CD14-positive monocyte (primary cell): ENCODE data around the gene LRRC4C. TPM values are rescaled to one million over a fixed set of nuclear protein-coding genes. Genes with fewer than 3 reads are reported as not detected.

Source experiments
- DNase-seq, 3 donors: peaks; one replicate each; pipeline ENCODE4 v3.0.0-alpha.2; 2011 to 2022
- H2AFZ ChIP-seq: 2 replicates; pipeline ENCODE4 v1.6.0; 2012; ENCODE audit warnings: mild to moderate bottlenecking, low read depth, low read length, inconsistent platforms; ENCODE audit not compliant: insufficient read depth, poor library complexity, severe bottlenecking
- H3K27ac ChIP-seq, 2 donors: 1 replicate in 1 of 2; 2 replicates in 1 of 2; pipeline ENCODE4 v1.5.1; 2012 to 2013; ENCODE audit warnings: low read length in 2 of 2, control low read depth in 1 of 2, inconsistent platforms in 1 of 2, low read depth in 1 of 2, mild to moderate bottlenecking in 1 of 2
- H3K27me3 ChIP-seq, 2 donors: one replicate each; pipeline versions ENCODE4 v1.6.0 to v1.6.1; 2011 to 2013; ENCODE audit warnings: low read length in 2 of 2; ENCODE audit not compliant: control insufficient read depth in 2 of 2, insufficient read depth in 2 of 2
- H3K36me3 ChIP-seq, 2 donors: replicated peaks in 1 of 2; 1 replicate in 1 of 2; 2 replicates in 1 of 2; pipeline versions ENCODE4 v1.5.1 to v1.6.1; 2012 to 2013; ENCODE audit warnings: low read length in 2 of 2, control low read depth in 1 of 2, inconsistent platforms in 1 of 2, mild to moderate bottlenecking in 1 of 2; ENCODE audit not compliant: insufficient read depth in 2 of 2, control insufficient read depth in 1 of 2
- H3K4me1 ChIP-seq, 2 donors: 1 replicate in 1 of 2; 2 replicates in 1 of 2; pipeline versions ENCODE4 v1.5.1 to v1.6.1; 2012 to 2013; ENCODE audit warnings: low read length in 2 of 2, control low read depth in 1 of 2, inconsistent platforms in 1 of 2, mild to moderate bottlenecking in 1 of 2, moderate library complexity in 1 of 2; ENCODE audit not compliant: insufficient read depth in 2 of 2, control insufficient read depth in 1 of 2
- H3K4me2 ChIP-seq: replicated peaks from 2 replicates; pipeline ENCODE3; 2012; ENCODE audit warnings: low read length, moderate library complexity, mild to moderate bottlenecking; ENCODE audit not compliant: poor library complexity, severe bottlenecking; ENCODE audit errors: extremely low read depth
- H3K4me3 ChIP-seq, 3 experiments: fragments of 200-600 bp in 1 of 3; sonication (generic) in 1 of 3; replicated peaks in 1 of 3; 1 replicate in 2 of 3; 2 replicates in 1 of 3; pipeline ENCODE4 v1.5.1; 2011 to 2013; ENCODE audit warnings: low read length in 3 of 3, mild to moderate bottlenecking in 3 of 3, control low read depth in 2 of 3, low read depth in 2 of 3, inconsistent platforms in 1 of 3, moderate library complexity in 1 of 3
- H3K79me2 ChIP-seq: 2 replicates; pipeline ENCODE4 v1.6.0; 2012; ENCODE audit warnings: mild to moderate bottlenecking, control low read depth, inconsistent platforms, low read length, moderate library complexity; ENCODE audit not compliant: insufficient read depth
- H3K9ac ChIP-seq: 2 replicates; pipeline ENCODE4 v1.6.0; 2017; ENCODE audit warnings: low read length, mild to moderate bottlenecking; ENCODE audit not compliant: insufficient read depth, poor library complexity, severe bottlenecking
- H3K9me3 ChIP-seq, 2 donors: replicated peaks in 1 of 2; 1 replicate in 1 of 2; 2 replicates in 1 of 2; pipeline versions ENCODE4 v1.5.1 to v1.6.1; 2012 to 2013; ENCODE audit warnings: low read length in 2 of 2, control low read depth in 1 of 2; ENCODE audit not compliant: control insufficient read depth in 1 of 2, insufficient read depth in 1 of 2
- H4K20me1 ChIP-seq: 2 replicates; pipeline ENCODE4 v1.6.0; 2012; ENCODE audit warnings: mild to moderate bottlenecking, low read length, control low read depth, moderate library complexity; ENCODE audit not compliant: insufficient read depth
- H3K27ac Mint-ChIP-seq, 7 donors: one replicate each; pipeline ENCODE4 v1.8.0; 2020; ENCODE audit warnings: mild to moderate bottlenecking in 7 of 7, mixed read lengths in 7 of 7, moderate library complexity in 6 of 7, inconsistent platforms in 2 of 7
- H3K27me3 Mint-ChIP-seq, 3 donors: one replicate each; pipeline ENCODE4 v1.8.0; 2021 to 2022; ENCODE audit warnings: low read depth in 3 of 3, mild to moderate bottlenecking in 3 of 3, mixed read lengths in 3 of 3, moderate library complexity in 3 of 3, inconsistent platforms in 1 of 3
- H3K36me3 Mint-ChIP-seq, 2 donors: one replicate each; pipeline ENCODE4 v1.8.0; 2020; ENCODE audit warnings: mixed read lengths in 2 of 2, inconsistent platforms in 1 of 2, mild to moderate bottlenecking in 1 of 2
- H3K4me1 Mint-ChIP-seq: one replicate; pipeline ENCODE4 v1.8.0; 2020; ENCODE audit warnings: mild to moderate bottlenecking, mixed read lengths
- H3K4me3 Mint-ChIP-seq, 2 donors: one replicate each; pipeline ENCODE4 v1.8.0; 2020; ENCODE audit warnings: mild to moderate bottlenecking in 2 of 2, mixed read lengths in 2 of 2, moderate library complexity in 1 of 2
- H3K9me3 Mint-ChIP-seq, 7 donors: one replicate each; pipeline ENCODE4 v1.8.0; 2020 to 2022; ENCODE audit warnings: mixed read lengths in 7 of 7, mild to moderate bottlenecking in 6 of 7, moderate library complexity in 6 of 7, inconsistent platforms in 2 of 7
- CTCF ChIP-seq: fragments of 200-600 bp; IDR thresholded peaks from one replicate; pipeline ENCODE4 v1.8.0; 2022; ENCODE audit warnings: antibody characterized with exemption, mild to moderate bottlenecking
- WGBS: methylation state at CpG from one replicate; pipeline ENCODE4 v1.1.5; 2013; ENCODE audit warnings: missing lambda C conversion rate; ENCODE audit not compliant: insufficient coverage; 5-methylcytosine and 5-hydroxymethylcytosine counted together
- intact Hi-C, 2 donors: fragments of 100-400 bp; cut with micrococcal nuclease; formaldehyde crosslinking; loops; one replicate each; pipeline versions ENCODE4 v1.15.0 to v1.15.1; 2023
- polyA plus RNA-seq, 3 donors: library from polyadenylated mRNA; depleted of rRNA in 1 of 3; unstranded in 2 of 3; stranded (reverse) in 1 of 3; fragments of 300-500 nt in 2 of 3; fragments of >200 nt in 1 of 3; fragmentation: Illumina TruSeq in 2 of 3; gene quantifications; 1 replicate in 2 of 3; 2 replicates in 1 of 3; pipeline ENCODE4 v1.2.3, GENCODE V29; 2012 to 2021

LRRC4C gene
- polyA plus RNA-seq, 3 donors: not detected

- Histone ChIP-seq H3K79me2 (no peaks in the 10 kb centered on the region), H3K36me3 (no peaks in the 10 kb centered on the region), H3K9ac (no peak overlapping the region), H3K9me3 (peaks cover 15 to 20% of the 10 kb centered on the region in 2 donors), H3K4me1 (no peaks in the 10 kb centered on the region), H3K4me2 (no peak overlapping the region), H3K27ac (no peak overlapping the region), H2AFZ (no peak overlapping the region), H3K4me3 (no peak overlapping the region), H4K20me1 (no peaks in the 10 kb centered on the region), H3K27me3 (no peaks in the 10 kb centered on the region)
- Mint-ChIP-seq H3K9me3 (peaks cover 4 to 19% (median 10%) of the 10 kb centered on the region in 7 donors), H3K36me3 (no peaks in the 10 kb centered on the region), H3K27me3 (peaks cover 0 to 2% (median 0%) of the 10 kb centered on the region in 3 donors), H3K4me1 (no peaks in the 10 kb centered on the region), H3K4me3 (no peak overlapping the region), H3K27ac (no peak overlapping the region)
- intact Hi-C loops: no loop called here
- 93% methylated on average over 2 of the region's 2 CpGs for WGBS
- no peak for DNase-seq
- no peak for TF ChIP-seq CTCF
Measured at GRCh38 chr11:40647295-40647694, 812.2 kb downstream of the LRRC4C start.

- Histone ChIP-seq H4K20me1 (no peaks in the 10 kb centered on the region), H3K36me3 (no peaks in the 10 kb centered on the region), H3K9me3 (peaks cover under 1 to 13% of the 10 kb centered on the region in 2 donors), H3K27ac (no peak overlapping the region), H3K4me2 (no peak overlapping the region), H3K27me3 (no peaks in the 10 kb centered on the region), H2AFZ (no peak overlapping the region), H3K4me1 (no peaks in the 10 kb centered on the region), H3K4me3 (no peak overlapping the region), H3K9ac (no peak overlapping the region), H3K79me2 (no peaks in the 10 kb centered on the region)
- whole genome bisulfite sequencing: no CpG with 5 or more reads among the region's 1 CpG
- DNase-seq: no peak
- TF ChIP-seq CTCF: no peak
- Mint-ChIP-seq H3K4me1 (no peaks in the 10 kb centered on the region), H3K27me3 (no peaks in the 10 kb centered on the region), H3K4me3 (no peak overlapping the region), H3K9me3 (peaks cover 0 to 18% (median 6%) of the 10 kb centered on the region in 7 donors), H3K36me3 (no peaks in the 10 kb centered on the region), H3K27ac (no peak overlapping the region)
- intact Hi-C loops: no loop called here
Measured at GRCh38 chr11:40642284-40642683, 817.2 kb downstream of the LRRC4C start.
